Mesenchymal stem cell (in vitro differentiated cells and primary cell): ENCODE results near the gene NRG3.
A peak's percentile ranks its signal among the peaks of the same experiment; 100 is the strongest.

ENCODE experiments used
- DNase-seq: peaks from one replicate; pipeline ENCODE4 v3.0.0-alpha.2; 2013
- H2AFZ ChIP-seq: one replicate; pipeline ENCODE4 v1.6.1; 2013; ENCODE audit warnings: low read depth, mild to moderate bottlenecking, control low read depth, inconsistent platforms, low read length, moderate library complexity
- H2AK5ac ChIP-seq: 2 replicates; pipeline ENCODE4 v1.6.1; 2013; ENCODE audit warnings: low read length, moderate library complexity, mild to moderate bottlenecking, inconsistent platforms; ENCODE audit not compliant: severe bottlenecking
- H2BK120ac ChIP-seq: one replicate; pipeline ENCODE4 v1.6.1; 2013; ENCODE audit warnings: low read depth, mild to moderate bottlenecking, inconsistent platforms, low read length, moderate library complexity
- H2BK12ac ChIP-seq, 2 experiments: one replicate each; pipeline ENCODE4 v1.6.1; 2013; ENCODE audit warnings: inconsistent platforms in 2 of 2, low read length in 2 of 2, mild to moderate bottlenecking in 2 of 2, moderate library complexity in 2 of 2, control low read depth in 1 of 2
- H2BK15ac ChIP-seq: one replicate; pipeline ENCODE4 v1.6.1; 2013; ENCODE audit warnings: mild to moderate bottlenecking, low read depth, inconsistent platforms; ENCODE audit not compliant: poor library complexity, severe bottlenecking
- H2BK5ac ChIP-seq: 2 replicates; pipeline ENCODE4 v1.6.1; 2013; ENCODE audit warnings: low read depth, mild to moderate bottlenecking, low read length, control low read depth, inconsistent platforms; ENCODE audit not compliant: poor library complexity, severe bottlenecking
- H3K14ac ChIP-seq, 2 experiments: one replicate each; pipeline ENCODE4 v1.6.1; 2013; ENCODE audit warnings: inconsistent platforms in 2 of 2, low read length in 2 of 2, control low read depth in 1 of 2, mild to moderate bottlenecking in 1 of 2, moderate library complexity in 1 of 2
- H3K18ac ChIP-seq, 2 experiments: one replicate each; pipeline ENCODE4 v1.6.1; 2013; ENCODE audit warnings: inconsistent platforms in 2 of 2, low read length in 2 of 2, control low read depth in 1 of 2, low read depth in 1 of 2, mild to moderate bottlenecking in 1 of 2
- H3K23ac ChIP-seq, 2 experiments: one replicate each; pipeline ENCODE4 v1.6.1; 2013; ENCODE audit warnings: inconsistent platforms in 2 of 2, low read length in 2 of 2, mild to moderate bottlenecking in 2 of 2, moderate library complexity in 2 of 2, control low read depth in 1 of 2
- H3K27ac ChIP-seq: 2 replicates; pipeline ENCODE4 v1.5.1; 2013; ENCODE audit warnings: mild to moderate bottlenecking, moderate library complexity, low read length, control low read depth, inconsistent platforms; ENCODE audit not compliant: poor library complexity, severe bottlenecking
- H3K27me3 ChIP-seq, 2 experiments: 2 replicates each; pipeline versions ENCODE4 v1.6.1 to v1.7.0; 2013; ENCODE audit warnings: low read length in 2 of 2, mild to moderate bottlenecking in 2 of 2, moderate library complexity in 2 of 2, control low read depth in 1 of 2, inconsistent platforms in 1 of 2; ENCODE audit not compliant: control insufficient read depth in 1 of 2, insufficient read depth in 1 of 2
- H3K36me3 ChIP-seq, 2 experiments: 2 replicates each; pipeline versions ENCODE4 v1.6.1 to v1.7.0; 2013; ENCODE audit warnings: low read length in 2 of 2, control low read depth in 1 of 2, inconsistent platforms in 1 of 2, low read depth in 1 of 2, mild to moderate bottlenecking in 1 of 2; ENCODE audit not compliant: insufficient read depth in 2 of 2, control insufficient read depth in 1 of 2
- H3K4ac ChIP-seq, 2 experiments: one replicate each; pipeline ENCODE4 v1.6.1; 2013; ENCODE audit warnings: inconsistent platforms in 2 of 2, low read length in 2 of 2, mild to moderate bottlenecking in 2 of 2, moderate library complexity in 2 of 2, control low read depth in 1 of 2, low read depth in 1 of 2
- H3K4me1 ChIP-seq: 2 replicates; pipeline ENCODE4 v1.6.1; 2013; ENCODE audit warnings: low read depth, low read length, control low read depth; ENCODE audit not compliant: control insufficient read depth, insufficient read depth
- H3K4me2 ChIP-seq: 2 replicates; pipeline ENCODE4 v1.6.1; 2013; ENCODE audit warnings: low read length, mild to moderate bottlenecking, inconsistent platforms; ENCODE audit not compliant: poor library complexity, severe bottlenecking
- H3K4me3 ChIP-seq, 2 experiments: 2 replicates each; pipeline versions ENCODE4 v1.5.1 to v1.7.0; 2013; ENCODE audit warnings: low read length in 2 of 2, mild to moderate bottlenecking in 2 of 2, control low read depth in 1 of 2, low read depth in 1 of 2; ENCODE audit not compliant: insufficient read depth in 1 of 2
- H3K79me1 ChIP-seq: replicated peaks from 2 replicates; pipeline ENCODE4 v1.6.1; 2013; ENCODE audit warnings: mild to moderate bottlenecking, control low read depth, low read length, inconsistent platforms; ENCODE audit not compliant: poor library complexity, severe bottlenecking
- H3K9ac ChIP-seq: 2 replicates; pipeline ENCODE4 v1.7.0; 2013; ENCODE audit warnings: mild to moderate bottlenecking, low read length, moderate library complexity
- H3K9me3 ChIP-seq: 2 replicates; pipeline ENCODE4 v1.7.0; 2013; ENCODE audit warnings: mild to moderate bottlenecking, low read length; ENCODE audit not compliant: control insufficient read depth
- H4K8ac ChIP-seq: one replicate; pipeline ENCODE4 v1.6.1; 2013; ENCODE audit warnings: inconsistent platforms, mild to moderate bottlenecking, low read length, moderate library complexity
- H4K91ac ChIP-seq: one replicate; pipeline ENCODE4 v1.6.1; 2013; ENCODE audit warnings: mild to moderate bottlenecking, low read length, inconsistent platforms
- WGBS: methylation state at CpG from one replicate; pipeline ENCODE4 v1.1.7; 2013; ENCODE audit warnings: mixed read lengths; 5-methylcytosine and 5-hydroxymethylcytosine counted together

Gene NRG3

DNA sequence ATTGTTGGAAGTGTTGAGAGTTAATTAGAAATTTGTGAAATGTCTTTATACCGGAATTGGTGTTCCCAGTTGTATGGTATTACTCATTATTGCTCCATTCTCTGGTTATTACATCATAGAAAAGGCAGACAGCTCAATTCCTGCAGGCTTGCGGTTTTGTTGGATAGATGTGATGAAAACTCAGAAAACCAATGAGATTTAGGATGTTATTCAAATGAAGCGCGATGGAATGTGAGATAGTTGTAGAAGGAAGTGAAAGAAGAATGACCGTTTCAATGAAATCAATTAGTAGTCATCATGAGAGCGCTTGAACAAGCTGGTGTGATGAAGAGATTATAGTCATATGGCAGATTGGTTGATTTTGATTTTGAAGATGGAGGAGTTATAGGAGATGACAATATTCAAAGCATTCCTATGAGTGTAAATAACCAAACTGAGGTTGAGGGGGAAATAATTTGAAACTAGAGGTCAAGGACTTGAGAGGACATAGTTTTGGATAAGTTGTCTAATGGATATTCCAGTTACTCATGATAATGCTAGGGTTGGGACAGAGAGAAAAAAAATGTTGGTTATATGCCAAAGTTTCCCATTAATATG, 991.5 kb downstream of the NRG3 start:
- no peak overlapping the region for H2AK5ac ChIP-seq
- H2BK15ac ChIP-seq: no peak overlapping the region
- no peak overlapping the region for H3K27ac ChIP-seq
- no peak overlapping the region for H4K91ac ChIP-seq
- H3K14ac ChIP-seq: no peak overlapping the region
- H4K8ac ChIP-seq: no peak overlapping the region
- H3K4me2 ChIP-seq: no peak overlapping the region
- H3K9me3 ChIP-seq: no peaks in the 10 kb centered on the region
- no peak overlapping the region for H3K23ac ChIP-seq
- no peak overlapping the region for H3K4ac ChIP-seq
- H3K4me1 ChIP-seq: no peaks in the 10 kb centered on the region
- no peak overlapping the region for H2BK12ac ChIP-seq
- no peak overlapping the region for H3K9ac ChIP-seq
- H3K79me1 ChIP-seq: no peaks in the 10 kb centered on the region
- H2AFZ ChIP-seq: no peak overlapping the region
- no peaks in the 10 kb centered on the region for H3K27me3 ChIP-seq
- no peak overlapping the region for H3K4me3 ChIP-seq
- H2BK5ac ChIP-seq: no peak overlapping the region
- 67% methylated on average over 5 of the region's 6 CpGs for WGBS
- DNase-seq: peak; percentile 67
- H3K18ac ChIP-seq: no peak overlapping the region
- H2BK120ac ChIP-seq: no peak overlapping the region
- no peaks in the 10 kb centered on the region for H3K36me3 ChIP-seq

DNA sequence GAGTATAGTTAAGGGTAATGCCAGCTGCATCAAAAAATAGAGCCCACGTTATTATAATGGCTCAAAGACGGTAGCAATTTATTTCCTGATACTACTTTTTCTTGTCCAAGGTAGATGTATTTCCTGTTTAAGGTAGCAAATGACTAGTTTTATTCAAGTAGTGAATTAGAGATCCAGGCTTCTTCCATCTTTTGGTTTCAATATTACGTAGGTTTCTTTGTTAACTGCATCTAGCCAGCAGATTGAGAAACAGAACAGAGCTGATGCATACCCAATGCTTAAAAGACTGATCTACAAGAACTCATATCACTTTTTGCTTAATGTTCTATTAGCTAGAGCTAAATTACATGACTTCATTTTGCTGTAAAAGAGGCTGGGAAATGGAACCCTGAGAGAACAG, 992.1 kb downstream of the NRG3 start:
- Histone ChIP-seq H3K79me1 (no peaks in the 10 kb centered on the region), H2BK5ac (no peak overlapping the region), H4K91ac (no peak overlapping the region), H4K8ac (no peak overlapping the region), H3K9me3 (no peaks in the 10 kb centered on the region), H3K4me1 (no peaks in the 10 kb centered on the region), H2BK120ac (no peak overlapping the region), H3K23ac (no peak overlapping the region), H3K4me3 (no peak overlapping the region), H2BK15ac (no peak overlapping the region), H3K27ac (no peak overlapping the region), H3K27me3 (no peaks in the 10 kb centered on the region), H2AK5ac (no peak overlapping the region), H3K14ac (no peak overlapping the region), H3K4me2 (no peak overlapping the region), H2BK12ac (no peak overlapping the region), H3K9ac (no peak overlapping the region), H3K4ac (no peak overlapping the region), H3K18ac (no peak overlapping the region), H3K36me3 (no peaks in the 10 kb centered on the region), H2AFZ (no peak overlapping the region)
- 100% methylated on average over 3 of the region's 3 CpGs for WGBS
- DNase-seq: no peak

DNA sequence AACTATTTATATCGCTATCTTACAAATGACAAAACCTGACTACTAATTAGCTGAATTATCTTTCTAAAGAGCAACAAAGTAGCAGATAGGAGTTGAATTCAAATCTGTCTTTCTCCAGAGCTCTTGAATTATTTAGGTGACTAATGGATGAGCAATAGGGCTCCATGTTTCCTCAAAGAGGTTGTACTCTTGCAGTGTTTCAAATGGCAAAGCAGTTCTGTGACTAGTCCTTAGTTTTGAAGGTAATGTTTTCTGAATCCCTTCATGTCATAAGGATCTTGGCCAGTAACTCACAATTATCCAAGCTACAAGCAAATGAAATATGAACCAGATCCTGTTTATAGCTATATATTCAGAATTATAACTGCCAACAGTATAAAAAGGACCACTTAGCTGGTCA, 999.7 kb downstream of the NRG3 start:
- Histone ChIP-seq H2AFZ (no peak overlapping the region), H3K79me1 (no peaks in the 10 kb centered on the region), H3K23ac (no peak overlapping the region), H3K4me3 (no peak overlapping the region), H3K9ac (no peak overlapping the region), H2BK5ac (no peak overlapping the region), H3K4me2 (no peak overlapping the region), H3K27me3 (no peaks in the 10 kb centered on the region), H4K8ac (no peak overlapping the region), H3K4me1 (no peaks in the 10 kb centered on the region), H3K14ac (no peak overlapping the region), H2BK120ac (no peak overlapping the region), H2AK5ac (no peak overlapping the region), H3K4ac (no peak overlapping the region), H3K9me3 (no peaks in the 10 kb centered on the region), H3K27ac (no peak overlapping the region), H2BK15ac (no peak overlapping the region), H4K91ac (no peak overlapping the region), H3K36me3 (no peaks in the 10 kb centered on the region), H2BK12ac (no peak overlapping the region), H3K18ac (no peak overlapping the region)
- WGBS: no CpG with 5 or more reads among the region's 1 CpG
- DNase-seq: peak; percentile 30

DNA sequence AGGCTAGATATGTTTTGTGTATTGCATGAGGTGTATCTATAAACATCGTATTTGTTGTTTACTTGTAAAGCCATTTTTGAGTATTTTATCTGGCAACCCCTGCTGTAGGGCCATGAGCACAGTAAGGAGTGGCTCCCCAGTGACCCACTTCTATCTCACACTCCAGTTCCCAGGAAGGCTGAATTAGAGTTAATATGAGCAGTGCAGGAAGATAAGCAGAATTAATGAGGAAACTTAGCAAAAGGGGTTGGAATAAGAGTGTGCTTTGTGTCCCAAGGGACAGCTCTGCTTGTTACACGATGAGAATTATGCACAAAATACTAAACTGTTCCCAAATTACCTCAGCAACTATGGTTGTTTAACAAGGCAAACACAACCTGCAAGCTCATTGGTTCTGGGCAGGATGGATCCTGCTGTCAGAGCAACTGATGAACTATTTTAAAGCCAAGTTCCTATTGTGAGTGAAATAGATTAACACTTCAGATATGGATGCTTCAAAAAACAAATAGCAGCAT, 1005.8 kb downstream of the NRG3 start:
- Histone ChIP-seq H3K4ac (no peak overlapping the region), H2AK5ac (no peak overlapping the region), H3K79me1 (no peaks in the 10 kb centered on the region), H4K91ac (no peak overlapping the region), H3K4me1 (no peaks in the 10 kb centered on the region), H3K18ac (no peak overlapping the region), H3K9me3 (no peaks in the 10 kb centered on the region), H3K23ac (no peak overlapping the region), H3K14ac (no peak overlapping the region), H3K27me3 (no peaks in the 10 kb centered on the region), H4K8ac (no peak overlapping the region), H2AFZ (no peak overlapping the region), H3K27ac (no peak overlapping the region), H2BK120ac (no peak overlapping the region), H3K9ac (no peak overlapping the region), H3K4me2 (no peak overlapping the region), H2BK12ac (no peak overlapping the region), H3K36me3 (no peaks in the 10 kb centered on the region), H2BK15ac (no peak overlapping the region), H3K4me3 (no peak overlapping the region), H2BK5ac (no peak overlapping the region)
- WGBS: 83% methylated on average over 2 of the region's 2 CpGs
- no peak for DNase-seq
